GM18873 (cell line): ENCODE results near the gene FXYD4.
A peak's percentile ranks its signal among the peaks of the same experiment; 100 is the strongest.
"Not testable (repeated sequence)": the region's sequence is repeated elsewhere in the genome, so short reads cannot be mapped to it uniquely, and the experiment has no call there.

ENCODE experiments used
- ATAC-seq: cut with Tn5 transposase; IDR thresholded peaks from one replicate; pipeline ENCODE4 v1.9.1; 2021; ENCODE audit warnings: mild to moderate bottlenecking, moderate library complexity, moderate number of reproducible peaks; ENCODE audit not compliant: unreplicated experiment, low FRiP score

The FXYD4 gene

DNA sequence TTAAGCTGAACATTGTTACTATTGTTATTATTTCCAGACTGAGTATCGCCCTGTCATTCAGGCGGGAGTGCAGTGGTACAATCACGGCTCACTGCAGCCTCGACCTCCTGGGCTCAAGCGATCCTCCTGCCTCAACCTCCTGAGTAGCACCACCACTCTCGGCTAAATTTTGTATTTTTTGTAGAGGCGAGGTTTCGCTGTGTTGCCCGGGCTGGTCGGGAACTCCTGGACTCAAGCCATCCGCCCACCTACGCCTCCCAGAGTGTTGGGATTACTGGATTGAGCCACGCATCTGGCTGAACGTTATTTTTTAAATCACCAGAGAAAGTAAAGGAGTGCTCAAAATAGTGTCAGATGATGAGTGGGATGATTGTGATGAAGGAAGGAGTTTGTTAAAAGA lies 38.9 kb downstream of the FXYD4 start:
- no peak for ATAC-seq

DNA sequence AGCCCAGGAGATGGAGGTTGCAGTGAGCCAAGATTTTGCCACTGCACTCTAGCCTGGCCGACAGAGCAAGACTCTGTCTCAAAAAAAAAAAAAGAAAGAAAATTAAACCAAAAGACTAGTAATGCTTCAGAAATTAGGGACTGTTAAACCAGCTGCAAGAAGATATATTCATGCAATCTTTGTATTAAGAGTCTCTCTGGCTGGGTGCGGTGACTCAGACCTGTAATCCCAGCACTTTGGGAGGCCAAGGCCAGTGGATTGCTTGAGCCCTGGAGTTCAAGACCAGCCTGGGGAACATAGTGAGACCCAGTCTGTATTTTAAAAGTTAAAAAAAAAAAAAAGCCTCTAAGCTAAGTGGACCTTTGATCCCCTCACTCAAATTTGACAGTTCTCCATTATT lies 40.1 kb downstream of the FXYD4 start:
- ATAC-seq, result no peak

DNA sequence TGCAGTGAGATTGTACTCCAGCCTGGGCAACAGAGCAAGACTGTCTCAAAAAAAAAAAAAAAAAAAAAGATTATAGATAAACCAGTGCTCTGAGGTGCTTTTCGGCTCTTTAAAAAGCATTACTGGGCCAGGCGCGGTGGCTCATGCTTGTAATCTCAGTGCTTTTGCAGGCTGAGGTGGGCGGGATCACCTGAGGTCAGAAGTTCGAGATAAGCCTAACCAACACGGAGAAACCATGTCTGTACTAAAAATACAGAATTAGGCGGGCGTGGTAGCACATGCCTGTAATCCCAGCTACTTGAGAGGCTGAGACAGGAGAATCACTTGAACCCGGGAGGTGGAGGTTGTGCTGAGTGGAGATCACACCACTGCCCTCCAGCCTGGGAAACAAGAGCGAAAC lies 44.1 kb downstream of the FXYD4 start:
- ATAC-seq, result no peak

DNA sequence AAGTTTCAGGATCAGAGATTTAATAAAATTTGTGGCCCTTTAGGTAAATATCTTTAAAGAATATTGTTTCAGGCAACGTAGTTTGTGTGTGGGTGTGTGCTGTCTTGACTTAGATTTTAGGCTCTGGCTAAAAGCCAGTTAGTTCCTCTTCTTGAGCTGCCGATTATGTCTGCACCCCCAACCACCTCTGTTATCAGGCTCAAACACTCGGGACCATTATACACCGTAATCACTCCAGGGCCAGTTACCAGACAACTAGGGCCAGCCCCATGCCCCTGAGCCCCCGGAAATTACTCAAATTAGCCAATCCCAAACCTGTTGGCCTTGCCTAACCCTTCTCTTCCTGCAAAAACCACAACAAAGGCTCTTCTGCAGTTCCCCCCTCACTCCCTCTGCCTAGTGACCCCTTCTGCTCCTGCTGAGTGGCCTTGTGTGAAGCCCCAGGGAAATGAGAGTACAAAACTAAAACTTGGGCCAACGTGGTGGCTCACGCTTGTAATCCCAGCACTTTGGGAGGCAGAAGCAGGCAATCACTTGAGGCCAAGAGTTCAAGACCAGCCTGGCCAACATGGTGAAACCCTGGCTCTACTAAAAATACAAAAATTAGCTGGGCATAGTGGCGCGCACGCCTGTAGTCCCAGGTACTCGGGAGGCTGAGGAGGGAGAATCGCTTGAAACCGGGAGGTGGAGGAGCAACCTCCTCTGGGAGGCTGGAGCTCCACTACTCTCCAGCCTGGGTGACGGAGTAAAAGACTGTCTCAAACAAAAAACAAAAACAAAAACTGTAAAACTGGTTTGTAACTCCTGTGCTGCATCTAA lies 46.7 kb downstream of the FXYD4 start:
- ATAC-seq, result no peak

DNA sequence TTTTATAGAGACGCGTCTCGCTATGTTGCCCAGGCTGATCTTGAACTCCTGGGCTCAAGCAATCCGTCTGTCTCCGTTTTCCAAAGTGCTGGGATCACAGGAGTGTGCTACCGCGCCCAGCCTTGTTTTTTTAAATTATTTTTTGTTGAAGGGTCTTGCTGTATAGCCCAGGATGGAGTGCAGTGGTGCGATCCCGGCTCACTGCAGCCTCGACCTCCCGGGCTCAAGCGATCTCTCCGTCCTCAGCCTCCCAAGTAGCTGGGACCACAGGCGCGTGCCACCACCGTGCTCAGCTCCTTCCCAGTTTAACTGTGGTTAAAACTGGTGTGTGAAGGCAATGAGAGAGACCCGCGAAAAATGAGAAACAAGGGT lies 48.5 kb downstream of the FXYD4 start:
- ATAC-seq, result no peak

DNA sequence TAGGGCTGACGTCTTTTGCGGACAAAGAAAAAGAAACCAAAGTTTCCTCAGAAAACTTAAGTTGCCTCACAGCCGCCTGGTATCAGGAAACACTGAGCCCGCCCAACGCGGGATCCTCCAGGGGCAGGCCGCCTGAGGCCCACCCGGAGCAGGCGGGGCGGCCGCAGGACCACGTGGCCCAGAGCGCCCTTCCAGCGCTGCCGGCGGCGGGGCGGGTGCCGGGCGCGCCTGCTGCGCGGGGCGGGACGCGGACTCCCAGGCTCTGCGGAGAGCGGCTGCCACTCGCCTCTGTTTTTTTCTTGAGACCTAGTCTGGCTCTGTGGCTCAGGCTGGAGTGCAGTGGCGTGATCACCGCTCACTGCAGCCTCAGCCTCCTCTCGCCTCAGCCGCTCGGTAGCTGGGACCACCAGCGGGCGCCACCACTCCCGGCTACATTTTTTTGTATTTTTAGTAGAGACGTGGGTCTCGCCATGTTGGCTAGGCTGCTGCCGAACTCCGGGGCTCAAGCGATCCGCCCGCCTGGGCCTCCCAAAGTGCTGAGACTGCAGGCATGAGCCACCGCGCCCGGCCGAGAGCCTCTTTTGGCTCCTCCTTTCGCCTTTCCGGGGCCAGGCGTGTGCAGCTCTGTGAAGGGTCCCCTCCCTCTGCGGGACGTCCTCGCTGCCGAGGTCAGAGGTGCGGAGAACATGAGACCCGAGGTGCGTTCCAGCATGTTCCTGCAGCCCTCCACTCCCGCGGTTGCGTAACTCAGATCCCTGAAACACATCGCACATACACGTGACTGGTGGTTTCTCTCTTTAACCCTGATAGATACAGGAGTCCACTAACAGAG lies 49.1 kb downstream of the FXYD4 start:
- ATAC-seq, result peak; percentile 69

DNA sequence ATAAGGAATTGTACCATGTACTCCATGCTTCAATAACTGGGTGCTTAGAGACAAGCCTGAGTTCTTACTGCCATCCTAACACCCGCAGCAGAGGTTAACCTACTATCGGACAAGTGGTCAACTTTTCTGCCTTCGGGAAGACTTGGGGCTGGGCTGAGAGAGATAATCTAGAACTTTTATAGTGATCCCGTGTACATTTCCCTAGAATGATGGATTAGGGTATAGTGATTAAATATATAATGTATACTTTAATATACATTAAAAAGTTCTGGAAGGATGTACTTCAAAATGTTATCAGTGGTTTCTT lies 49.7 kb downstream of the FXYD4 start:
- ATAC-seq, result peak; percentile 18

DNA sequence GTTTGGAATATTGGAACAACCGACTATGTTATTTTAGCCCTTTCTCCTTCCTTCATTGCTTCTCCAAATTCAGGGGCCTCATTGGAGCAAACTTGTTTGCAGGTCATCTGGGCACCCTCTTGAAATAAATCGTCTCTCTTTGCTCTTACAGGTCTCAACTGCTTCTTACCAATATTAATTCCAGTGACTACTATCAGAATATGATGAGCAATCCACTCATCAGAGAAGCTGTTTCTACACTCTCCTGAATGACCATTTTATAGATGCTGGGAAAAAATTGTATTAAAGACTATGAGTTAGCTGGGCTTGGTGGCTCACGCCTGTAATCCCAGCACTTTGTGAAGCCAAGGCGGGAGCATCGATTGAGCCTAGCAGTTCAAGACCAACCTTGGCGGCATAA lies 50.1 kb downstream of the FXYD4 start:
- no peak for ATAC-seq

DNA sequence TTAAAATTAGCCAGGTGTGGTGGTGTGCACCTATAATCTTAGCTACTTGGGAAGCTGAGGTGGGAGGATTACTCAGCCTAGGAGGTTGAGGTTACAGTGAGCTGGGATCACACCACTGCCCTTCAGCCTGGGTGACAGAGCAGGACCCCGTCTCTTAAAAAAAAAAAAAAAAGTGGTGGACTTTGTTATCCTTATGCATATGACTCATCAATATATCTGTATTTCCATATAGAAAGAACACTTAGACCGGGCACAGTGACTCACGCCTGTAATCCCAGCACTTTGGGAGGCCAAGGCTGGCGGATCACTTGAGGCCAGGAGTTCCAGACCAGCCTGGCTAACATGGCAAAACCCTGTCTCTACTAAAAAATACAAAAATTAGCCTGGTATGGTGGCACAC lies 50.5 kb downstream of the FXYD4 start:
- ATAC-seq, result not testable (repeated sequence)

DNA sequence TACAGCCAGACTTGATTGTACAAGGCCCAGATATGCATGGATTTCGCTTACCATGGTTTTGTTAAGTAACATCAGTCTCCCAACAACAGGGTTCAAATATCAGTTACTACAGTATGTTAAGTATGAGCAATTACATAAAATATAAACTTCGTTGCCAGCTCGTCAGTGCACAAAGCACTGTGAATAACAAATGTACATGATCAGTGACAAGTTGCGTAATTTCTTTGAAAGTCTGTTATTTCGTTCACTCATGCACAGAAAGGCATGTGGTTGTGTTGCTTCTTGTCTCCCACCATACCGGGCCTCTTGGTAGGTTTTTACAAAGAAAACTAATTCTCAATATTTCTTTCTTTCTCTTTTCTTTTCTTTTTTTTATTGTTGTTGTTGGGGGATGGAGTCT lies 53.0 kb downstream of the FXYD4 start:
- ATAC-seq, result no peak
